Stimulated activated naive CD4-positive, alpha-beta T cell treated with Interleukin-2 at 50 U/mL for 16 hours (primary cell): Measurements from ENCODE around the gene PLPPR5.

ENCODE experiments used
- DNase-seq: peaks from one replicate; lab custom pipeline; 2025; lab: John Stamatoyannopoulos, UW

PLPPR5 gene

GRCh38 chr1:98969798-98970490 lies 34.7 kb downstream of the PLPPR5 start:
- DNase-seq, result no peak

GRCh38 chr1:98967122-98967521 lies 37.5 kb downstream of the PLPPR5 start:
- no peak for DNase-seq

DNA sequence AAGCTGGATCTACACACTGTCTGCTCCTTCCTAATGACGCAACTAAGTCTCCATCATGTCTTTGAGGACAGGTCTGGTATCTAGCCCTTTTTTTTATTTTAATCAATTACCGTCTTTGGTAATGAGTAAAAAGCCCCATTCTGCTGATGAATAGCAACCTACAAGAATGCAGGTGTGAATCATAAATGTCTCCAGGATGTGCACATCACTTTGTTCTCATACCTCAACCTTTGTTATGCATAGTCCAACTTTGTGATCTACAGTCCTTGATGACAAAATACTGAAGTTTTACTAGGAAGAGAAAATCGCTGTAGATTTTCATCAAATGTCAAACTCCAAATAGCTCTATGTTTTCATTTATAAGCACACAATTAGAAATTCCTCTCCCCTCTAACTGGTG lies 39.3 kb downstream of the PLPPR5 start:
- no peak for DNase-seq

GRCh38 chr1:98964198-98964597 lies 40.5 kb downstream of the PLPPR5 start:
- DNase-seq, result no peak

DNA sequence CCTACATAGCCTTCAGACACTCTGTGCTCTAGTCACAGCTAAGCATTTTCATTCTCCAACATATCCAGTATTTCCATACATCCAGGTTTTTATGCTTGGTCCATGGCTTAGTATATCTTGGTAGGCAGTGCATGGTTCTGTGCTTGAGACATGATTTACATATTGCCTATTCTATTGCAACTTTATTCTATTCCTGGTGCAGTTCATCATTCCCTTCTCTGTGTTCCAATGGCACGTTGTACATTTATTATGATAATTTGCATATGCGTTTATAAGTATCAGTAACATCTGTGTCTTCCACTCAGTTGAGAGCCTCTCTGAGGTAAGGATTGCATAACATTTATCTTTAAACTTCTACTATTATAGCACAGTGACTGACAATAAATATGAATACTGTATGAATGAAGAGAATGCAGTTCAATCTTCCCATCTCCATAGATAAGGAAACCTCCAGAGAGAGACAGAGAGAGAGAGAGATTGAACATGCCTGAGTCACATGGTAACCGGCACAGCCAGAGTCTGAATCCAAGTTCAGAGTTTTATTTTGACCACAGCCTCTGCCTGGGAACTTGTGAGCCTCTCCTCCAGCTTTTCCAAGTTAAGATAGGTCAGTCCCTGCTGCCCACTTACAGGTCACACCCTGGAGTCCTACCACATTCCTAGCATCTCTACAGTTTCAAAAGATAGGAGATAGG lies 41.5 kb downstream of the PLPPR5 start:
- no peak for DNase-seq

DNA sequence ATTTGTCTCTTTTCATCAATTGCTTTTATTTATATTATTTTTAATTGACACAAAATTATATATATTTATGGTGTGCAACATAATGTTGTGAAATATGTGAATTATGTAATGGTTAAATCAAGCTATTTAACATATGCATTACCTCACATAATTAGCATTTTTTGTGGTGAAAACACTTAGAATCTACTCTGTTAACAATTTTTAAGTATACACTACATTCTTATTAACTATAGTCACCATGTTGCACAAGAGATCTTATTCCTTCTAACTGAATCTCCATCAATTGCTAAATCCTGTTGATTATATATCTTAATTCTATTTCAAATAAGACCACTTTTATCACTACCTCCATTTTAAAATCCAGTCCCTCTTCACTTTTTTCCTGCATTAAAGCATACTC lies 42.5 kb downstream of the PLPPR5 start:
- no peak for DNase-seq

DNA sequence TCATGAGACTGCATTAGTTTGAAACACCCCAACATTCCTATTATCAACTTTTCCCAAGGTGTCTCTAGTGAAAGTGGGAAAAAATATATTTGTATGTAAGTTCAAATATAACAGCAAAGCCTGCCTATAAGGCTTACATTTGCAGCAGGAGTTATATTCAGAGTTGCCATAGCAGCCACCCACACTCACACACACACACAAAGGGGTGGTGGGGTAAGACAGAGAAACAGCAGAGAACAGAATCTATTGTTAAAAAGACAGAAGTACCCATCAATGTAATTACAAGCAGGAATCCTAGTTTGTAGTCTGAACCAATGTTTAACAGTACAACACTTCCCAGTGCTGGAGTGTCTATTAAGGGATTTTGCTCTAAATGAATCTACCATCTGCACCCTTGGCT lies 55.0 kb downstream of the PLPPR5 start:
- DNase-seq, result no peak

- no peak for DNase-seq
Observed at GRCh38 chr1:98949166-98949565, 55.5 kb downstream of the PLPPR5 start.

- DNase-seq, result no peak
Observed at GRCh38 chr1:98947071-98947470, 57.6 kb downstream of the PLPPR5 start.

DNA sequence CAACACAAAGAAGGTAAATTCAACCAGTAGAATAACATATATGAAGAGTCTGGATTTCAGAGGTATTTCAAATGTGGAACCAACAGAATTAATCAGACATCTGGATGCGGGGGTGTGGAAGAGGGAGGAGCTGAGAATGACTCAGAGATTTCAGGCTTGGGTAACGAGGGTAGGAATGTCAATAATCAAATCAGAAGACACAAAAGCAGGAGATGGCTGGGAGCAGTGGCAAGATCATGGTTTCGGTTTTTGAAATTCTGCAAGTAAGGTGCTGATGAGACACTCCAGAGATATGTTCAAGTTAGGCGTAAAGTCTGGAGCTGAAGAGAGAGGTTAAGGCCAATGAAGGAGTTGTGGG lies 64.0 kb downstream of the PLPPR5 start:
- DNase-seq, result no peak

GRCh38 chr1:98940069-98940721 lies 64.5 kb downstream of the PLPPR5 start:
- DNase-seq, result no peak

GRCh38 chr1:98939471-98939870 lies 65.2 kb downstream of the PLPPR5 start:
- DNase-seq, result no peak

DNA sequence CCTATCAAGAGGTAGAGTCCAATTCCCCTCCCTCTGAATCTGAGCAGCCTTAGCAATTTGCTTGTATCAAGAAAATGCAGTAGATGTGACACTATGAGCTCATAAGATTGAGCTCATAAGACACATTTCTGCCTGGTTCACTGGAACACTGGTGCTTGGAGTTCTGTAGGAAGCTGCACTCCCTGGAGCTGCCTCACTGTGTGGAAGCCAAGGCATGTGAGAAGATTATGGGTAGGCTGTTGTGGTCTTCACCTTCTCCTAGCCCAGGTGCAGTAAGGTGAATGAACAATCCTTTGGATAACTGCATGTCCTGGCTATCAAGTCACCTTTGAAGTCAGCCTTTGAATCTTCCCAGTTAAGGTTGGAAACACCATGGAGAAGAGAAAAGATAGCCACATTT lies 67.3 kb downstream of the PLPPR5 start:
- DNase-seq, result no peak

GRCh38 chr1:98932184-98932583 lies 72.5 kb downstream of the PLPPR5 start:
- no peak for DNase-seq

DNA sequence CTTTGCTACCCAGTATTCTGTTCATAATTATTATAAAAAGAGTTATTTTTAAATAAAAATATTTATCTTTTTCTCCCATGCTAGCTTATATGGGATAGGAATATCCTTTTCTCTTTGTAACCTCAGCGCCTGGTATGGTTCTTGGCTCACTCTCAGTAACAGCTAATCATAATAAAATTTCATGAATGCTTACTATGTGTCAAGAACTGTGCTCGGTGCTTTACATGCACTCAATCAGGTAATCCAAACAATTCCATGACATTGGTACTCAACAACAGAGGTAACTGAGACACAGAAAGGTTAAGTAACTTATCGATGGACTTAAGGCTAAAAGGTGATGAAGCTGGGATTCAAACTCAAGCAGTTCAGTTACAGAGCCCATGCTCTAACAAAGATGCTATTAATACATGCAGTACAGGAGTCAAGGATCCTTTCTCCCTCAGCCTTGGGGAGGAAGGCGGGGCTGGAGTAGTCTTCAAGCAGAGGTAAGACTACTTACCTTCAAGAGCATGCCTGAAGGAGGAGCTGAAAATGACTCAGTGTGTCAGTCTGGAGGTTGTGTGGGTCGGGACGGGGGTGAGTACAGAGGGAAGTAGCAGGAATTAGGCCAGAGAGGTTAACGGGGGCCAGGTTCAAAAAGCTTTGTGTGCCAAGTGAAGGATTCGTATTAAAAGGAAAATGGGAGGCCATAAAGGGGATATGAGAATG lies 73.4 kb downstream of the PLPPR5 start:
- no peak for DNase-seq

- no peak for DNase-seq
Observed at GRCh38 chr1:98929437-98929836, 75.2 kb downstream of the PLPPR5 start.

GRCh38 chr1:98926597-98926996 lies 78.1 kb downstream of the PLPPR5 start:
- DNase-seq, result no peak

GRCh38 chr1:98924977-98925376 lies 79.7 kb downstream of the PLPPR5 start:
- DNase-seq, result no peak

DNA sequence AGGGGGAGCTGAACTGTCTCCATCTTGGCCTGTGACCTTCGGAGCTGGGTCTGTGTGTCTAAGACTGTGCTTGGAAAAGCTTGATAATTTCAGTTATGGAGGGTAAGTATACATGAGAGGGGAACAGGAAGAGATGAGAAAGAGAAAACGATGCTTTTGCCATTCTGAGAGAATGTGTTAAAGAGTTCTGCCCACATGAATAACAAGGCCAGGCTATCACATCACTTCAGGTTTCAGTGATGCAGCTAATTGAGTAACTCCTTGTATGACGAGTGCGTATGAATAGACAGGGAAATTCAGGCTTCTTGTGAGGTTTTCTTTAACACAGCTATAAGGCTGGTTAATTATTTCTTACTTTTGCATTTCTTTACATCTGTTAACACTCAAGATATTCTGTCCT lies 81.0 kb downstream of the PLPPR5 start:
- DNase-seq, result no peak

DNA sequence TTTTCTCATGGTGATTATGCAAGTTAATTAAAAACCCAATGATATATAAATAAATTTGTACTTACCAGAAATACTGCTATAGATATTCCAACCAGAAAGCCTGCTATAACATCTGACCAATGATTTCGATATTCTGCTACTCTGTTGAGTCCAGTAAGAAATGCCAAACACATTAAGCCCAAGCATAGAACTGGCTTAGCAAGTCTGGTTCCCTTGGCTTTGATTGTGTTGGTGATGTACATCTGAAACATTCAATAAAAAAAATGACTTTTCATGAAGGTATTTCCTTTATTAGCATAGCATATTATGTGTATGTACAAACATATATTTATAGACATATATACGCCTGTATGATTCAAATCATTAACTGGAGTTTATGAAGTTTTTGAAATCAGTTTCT lies 82.8 kb downstream of the PLPPR5 start:
- no peak for DNase-seq

DNA sequence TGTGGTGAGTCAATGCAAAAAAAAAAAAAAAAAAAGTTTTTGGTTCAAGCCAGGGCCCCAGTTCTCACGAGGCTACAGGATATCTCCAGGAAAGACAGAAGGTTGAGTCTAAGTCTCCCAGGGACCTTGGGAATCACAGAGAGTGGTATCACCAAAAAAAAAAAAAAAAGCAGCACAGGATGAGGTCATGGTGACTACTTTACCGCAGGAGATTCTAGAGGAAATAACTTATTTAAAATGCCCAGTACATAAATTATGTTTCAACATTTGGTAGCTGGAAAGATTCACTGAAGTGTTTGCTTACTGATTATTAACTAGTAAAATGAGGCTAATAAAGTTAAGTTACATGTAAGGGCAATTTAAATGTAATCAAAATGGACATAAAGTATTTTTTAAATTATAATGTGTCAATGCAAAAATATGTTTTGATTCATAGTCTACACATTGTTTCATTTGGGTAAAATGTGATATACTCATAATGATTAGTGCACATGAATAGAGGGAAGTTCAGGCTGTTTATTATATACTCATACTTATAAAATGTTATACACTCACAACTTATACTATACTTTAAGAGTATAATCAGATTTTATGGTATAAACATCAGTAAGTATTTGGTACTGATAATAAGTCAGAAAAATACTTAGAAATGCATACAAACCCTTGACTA lies 84.1 kb downstream of the PLPPR5 start:
- no peak for DNase-seq

- no peak for DNase-seq
Observed at GRCh38 chr1:98919652-98920051, 85.0 kb downstream of the PLPPR5 start.
